Stimulated activated CD8-positive, alpha-beta memory T cell treated with anti-CD3 and anti-CD28 coated beads, Interleukin-4, amount 100 ng/mL, for 48 hours (primary cell): ENCODE data around the gene MRPS24.
"Not testable (repeated sequence)": the region's sequence is repeated elsewhere in the genome, so short reads cannot be mapped to it uniquely, and the experiment has no call there.

Source experiments
- DNase-seq: peaks from one replicate; pipeline ENCODE4 v3.0.0-alpha.2; 2020

Gene MRPS24

DNA sequence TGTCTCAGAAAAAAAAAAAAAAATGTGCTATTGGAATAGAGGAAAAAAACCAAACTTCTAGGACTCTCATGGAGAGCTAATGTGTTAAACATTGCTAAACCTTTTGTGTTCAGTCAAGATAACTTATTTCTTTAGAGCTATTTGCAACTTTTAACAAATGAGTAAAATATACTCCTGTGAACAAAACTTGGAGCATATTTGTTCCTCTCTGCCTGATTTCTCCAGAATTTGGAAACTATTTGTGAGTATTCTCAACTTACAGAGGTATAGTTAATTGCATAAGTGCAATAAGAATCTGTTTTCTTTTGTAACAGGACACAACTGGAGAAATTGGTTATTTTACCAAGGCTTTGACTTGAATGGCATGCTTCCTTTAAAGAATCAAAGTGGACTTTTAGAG is 38.4 kb downstream of the MRPS24 start:
- not testable (repeated sequence) for DNase-seq

DNA sequence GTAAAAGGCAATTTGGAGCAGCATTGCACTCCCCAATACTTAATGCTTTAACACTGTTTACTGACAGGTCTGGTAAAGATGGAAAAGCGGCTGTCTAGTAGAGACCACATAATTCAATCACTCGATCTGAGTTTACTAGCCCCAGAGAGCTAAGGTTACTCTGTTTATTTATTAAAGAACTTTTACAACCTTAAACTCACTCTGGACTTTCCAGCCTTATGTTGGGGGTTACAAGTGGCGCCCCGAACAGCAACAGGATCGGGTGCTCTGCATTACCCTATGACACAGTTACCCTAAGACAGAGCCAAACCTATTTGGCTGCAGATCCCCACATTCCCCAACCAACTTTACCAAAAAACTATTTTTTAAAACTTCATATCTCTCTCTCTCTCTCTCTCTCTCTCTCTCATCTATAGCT is 43.9 kb downstream of the MRPS24 start:
- DNase-seq = no peak

DNA sequence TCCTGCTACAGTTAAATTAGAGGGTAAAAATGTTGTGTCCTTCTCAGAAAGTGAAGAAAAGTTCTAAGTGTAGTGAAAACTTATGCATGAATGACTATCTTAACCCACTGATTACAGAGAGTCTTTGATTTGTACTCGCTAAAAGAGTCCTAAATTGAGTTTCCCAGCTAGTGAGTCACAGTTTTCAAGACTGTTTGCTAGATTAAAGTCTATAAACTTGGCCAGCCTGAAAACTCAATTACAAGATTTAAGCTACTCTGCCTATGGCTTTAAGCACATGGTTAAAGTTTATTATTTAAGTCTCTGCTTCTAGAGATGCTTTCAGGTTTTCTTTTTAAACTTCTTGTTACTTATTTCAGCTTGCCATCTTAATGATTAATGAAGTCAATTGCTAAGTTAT is 44.4 kb downstream of the MRPS24 start:
- DNase-seq = no peak

DNA sequence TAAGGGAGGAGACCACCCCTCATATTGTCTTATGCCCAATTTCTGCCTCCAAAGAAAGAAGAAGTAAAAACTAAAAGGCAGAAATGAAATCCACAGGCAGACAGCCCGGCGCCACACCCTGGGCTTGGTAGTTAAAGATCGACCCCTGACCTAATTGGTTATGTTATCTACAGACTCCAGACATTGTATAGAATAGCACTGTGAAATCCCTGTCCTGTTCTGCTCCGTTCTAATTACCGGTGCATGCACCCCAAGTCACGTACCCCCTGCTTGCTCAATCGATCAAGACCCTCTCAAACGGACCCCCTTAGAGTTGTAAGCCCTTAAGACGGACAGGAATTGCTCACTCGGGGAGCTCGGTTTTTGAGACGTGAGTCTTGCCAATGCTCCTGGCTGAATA is 44.8 kb downstream of the MRPS24 start:
- not testable (repeated sequence) for DNase-seq

DNA sequence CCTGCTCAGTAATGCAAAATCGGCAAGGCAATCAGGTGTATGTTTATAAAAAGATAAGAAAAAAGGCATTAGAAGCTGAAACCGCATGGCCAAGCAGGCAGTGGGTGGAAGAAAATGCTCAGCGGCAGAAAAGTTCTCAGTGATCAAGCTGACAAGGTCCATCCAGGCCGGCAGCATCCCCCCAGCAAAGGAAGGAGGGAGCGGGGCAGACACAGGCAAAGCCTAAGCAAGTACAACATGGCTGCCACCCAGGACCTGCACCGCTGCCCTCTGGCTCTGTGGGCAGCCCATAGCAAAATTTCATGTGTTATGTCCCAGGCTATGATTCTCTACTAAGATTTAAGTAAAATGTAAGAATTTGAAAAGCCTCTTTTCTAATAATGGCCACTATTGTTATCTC is 45.4 kb downstream of the MRPS24 start:
- DNase-seq = no peak

DNA sequence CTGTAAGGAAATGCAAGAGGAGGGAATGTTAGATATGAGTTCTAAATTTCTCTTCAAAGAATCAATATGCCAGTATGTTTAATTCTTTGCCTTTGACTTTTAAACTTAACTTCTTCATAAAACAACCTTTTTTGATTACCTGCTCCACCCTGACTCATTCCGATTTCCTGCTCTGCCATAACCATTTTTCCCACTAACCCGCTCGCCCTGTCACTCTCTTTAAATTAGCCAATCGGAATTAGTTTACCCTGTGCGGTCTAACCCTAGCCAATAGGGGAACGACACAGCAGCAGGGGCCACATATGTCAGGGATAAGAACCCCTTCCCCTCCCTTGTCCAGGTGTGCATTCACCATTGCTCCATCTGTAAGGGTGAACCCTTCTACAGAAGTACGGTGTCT is 45.9 kb downstream of the MRPS24 start:
- DNase-seq = not testable (repeated sequence)
